LNCAP (cell line): Measurements from ENCODE around the gene SLC38A5.

Experiments
- CTCF ChIP-seq: fragments of 450-650 bp; IDR thresholded peaks from 2 replicates; pipeline ENCODE4 v1.5.1; 2017; ENCODE audit warnings: mild to moderate bottlenecking

SLC38A5 gene

GRCh38 chrX:48489892-48490291 is 19.8 kb upstream of the SLC38A5 start:
- no peak for TF ChIP-seq CTCF

DNA sequence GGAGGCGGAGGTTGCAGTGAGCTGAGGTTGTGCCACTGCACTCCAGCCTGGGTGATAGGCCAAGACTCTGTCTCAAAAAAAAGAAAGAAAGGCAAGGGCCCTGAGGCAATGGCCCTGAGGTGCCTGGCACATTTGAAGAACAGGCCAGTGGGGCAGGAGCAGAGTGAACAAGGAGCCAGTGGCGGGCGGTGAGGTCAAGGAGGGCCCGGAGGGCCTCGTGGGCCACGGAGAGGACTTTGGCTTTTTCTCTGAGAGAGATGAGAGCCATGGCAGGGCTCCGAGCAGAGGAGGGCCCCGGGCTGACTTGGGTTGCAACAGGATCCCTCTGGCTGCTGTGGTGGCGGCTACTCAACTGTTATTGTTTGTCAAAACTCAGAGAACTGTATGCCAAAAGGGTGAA is 19.2 kb upstream of the SLC38A5 start:
- TF ChIP-seq CTCF: no peak

GRCh38 chrX:48488034-48488433 is 18.0 kb upstream of the SLC38A5 start:
- no peak for TF ChIP-seq CTCF

DNA sequence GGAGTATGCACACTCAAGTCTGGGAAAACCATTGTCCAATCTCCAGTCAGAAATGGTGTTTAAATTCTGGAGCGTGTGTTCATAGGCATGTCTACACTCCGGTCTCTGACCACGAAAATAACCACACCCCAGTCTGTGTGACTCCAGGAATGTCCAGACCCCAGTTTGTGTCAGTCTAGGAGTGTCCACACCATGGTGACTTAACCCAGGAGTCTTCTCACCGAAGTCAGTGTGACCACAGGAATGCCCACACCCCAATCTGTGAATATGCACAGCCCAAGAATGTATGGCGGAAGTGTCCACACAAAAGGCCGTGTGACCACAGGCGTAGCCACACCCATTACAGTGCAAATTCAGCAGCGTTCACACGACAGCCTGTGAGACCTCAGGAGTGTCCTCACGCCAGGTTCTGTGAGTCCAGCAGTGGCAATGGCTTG is 17.3 kb upstream of the SLC38A5 start:
- TF ChIP-seq CTCF: no peak

DNA sequence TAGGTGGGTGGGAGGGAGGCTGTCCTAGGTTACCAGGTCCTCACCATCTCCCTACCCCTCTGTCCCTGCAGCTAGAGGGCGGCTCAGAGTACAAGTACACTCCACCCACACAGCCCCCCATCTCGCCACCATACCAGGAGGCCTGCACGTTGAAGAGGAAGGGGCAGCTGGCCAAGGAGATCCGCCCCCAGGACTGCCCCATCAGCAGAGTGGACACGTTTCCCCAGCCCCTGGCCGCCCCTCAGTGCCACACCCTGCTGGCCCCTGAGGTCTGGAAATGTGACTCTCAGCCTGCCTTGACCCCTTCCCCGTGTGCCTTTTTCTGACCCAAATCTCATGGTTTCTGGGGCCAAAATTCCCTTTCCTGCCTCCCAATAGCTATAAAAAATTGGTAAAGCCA is 12.5 kb upstream of the SLC38A5 start:
- no peak for TF ChIP-seq CTCF

GRCh38 chrX:48480583-48480982 is 10.5 kb upstream of the SLC38A5 start:
- TF ChIP-seq CTCF: no peak

GRCh38 chrX:48480142-48480541 is 10.1 kb upstream of the SLC38A5 start:
- no peak for TF ChIP-seq CTCF

DNA sequence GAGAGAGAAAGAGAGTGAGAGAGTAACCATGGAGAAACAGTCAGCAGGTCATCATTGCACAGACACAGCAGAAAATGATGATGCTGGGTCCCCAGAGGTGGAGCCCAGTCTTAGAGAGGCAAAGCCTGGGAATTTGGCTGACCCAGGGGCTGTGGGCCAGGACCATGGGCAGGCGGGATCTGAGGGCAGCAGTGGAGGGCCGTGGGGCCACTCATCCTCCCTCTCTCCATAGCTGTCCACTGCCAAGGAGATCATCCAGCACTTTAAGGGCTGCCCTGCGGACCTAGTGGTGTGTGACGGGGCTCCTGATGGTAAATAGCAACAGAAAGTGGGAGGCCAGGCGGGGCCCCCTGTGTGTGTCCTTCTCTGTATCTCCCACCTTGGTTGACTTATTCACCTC is 8.7 kb upstream of the SLC38A5 start:
- no peak for TF ChIP-seq CTCF
